Trophoblast cell (in vitro differentiated cells and primary cell): ENCODE results near the gene AKAP6.

Experiments
- DNase-seq, 2 donors: peaks; one replicate each; pipeline ENCODE4 v3.0.0-alpha.2; 2016
- H2AFZ ChIP-seq: 2 replicates; pipeline ENCODE4 v1.6.1; 2013; ENCODE audit warnings: low read length, moderate library complexity, mild to moderate bottlenecking; ENCODE audit not compliant: insufficient read depth, poor library complexity
- H2AK5ac ChIP-seq: 2 replicates; pipeline ENCODE4 v1.6.1; 2013; ENCODE audit warnings: mild to moderate bottlenecking, low read length
- H2BK120ac ChIP-seq: 2 replicates; pipeline ENCODE4 v1.6.1; 2013; ENCODE audit warnings: low read length, mild to moderate bottlenecking, moderate library complexity; ENCODE audit not compliant: insufficient read depth, poor library complexity
- H2BK12ac ChIP-seq: 2 replicates; pipeline ENCODE4 v1.6.1; 2013; ENCODE audit warnings: mild to moderate bottlenecking, low read length, moderate library complexity
- H2BK5ac ChIP-seq: 2 replicates; pipeline ENCODE4 v1.6.1; 2013; ENCODE audit warnings: low read length, low read depth, moderate library complexity, mild to moderate bottlenecking; ENCODE audit not compliant: poor library complexity
- H3K14ac ChIP-seq: 2 replicates; pipeline ENCODE4 v1.6.1; 2013; ENCODE audit warnings: mild to moderate bottlenecking, low read length
- H3K18ac ChIP-seq: 2 replicates; pipeline ENCODE4 v1.6.1; 2013; ENCODE audit warnings: mild to moderate bottlenecking, low read length
- H3K23ac ChIP-seq: 2 replicates; pipeline ENCODE4 v1.6.1; 2013; ENCODE audit warnings: low read length
- H3K27ac ChIP-seq: 2 replicates; pipeline ENCODE4 v1.5.1; 2013; ENCODE audit warnings: low read depth, mild to moderate bottlenecking, inconsistent platforms, low read length, moderate library complexity
- H3K27me3 ChIP-seq: 2 replicates; pipeline ENCODE4 v1.6.1; 2013; ENCODE audit warnings: inconsistent platforms, mild to moderate bottlenecking, low read length, moderate library complexity; ENCODE audit not compliant: insufficient read depth
- H3K36me3 ChIP-seq, 2 experiments: 1 replicate in 1 of 2; 2 replicates in 1 of 2; pipeline ENCODE4 v1.6.1; 2013; ENCODE audit warnings: low read length in 2 of 2, mild to moderate bottlenecking in 2 of 2, moderate library complexity in 1 of 2; ENCODE audit not compliant: insufficient read depth in 2 of 2, control insufficient read depth in 1 of 2
- H3K4ac ChIP-seq: 2 replicates; pipeline ENCODE4 v1.6.1; 2013; ENCODE audit warnings: low read depth, mild to moderate bottlenecking, low read length, moderate library complexity
- H3K4me1 ChIP-seq, 2 experiments: 1 replicate in 1 of 2; 2 replicates in 1 of 2; pipeline ENCODE4 v1.6.1; 2013; ENCODE audit warnings: low read length in 2 of 2, mild to moderate bottlenecking in 2 of 2, moderate library complexity in 1 of 2; ENCODE audit not compliant: insufficient read depth in 2 of 2, control insufficient read depth in 1 of 2
- H3K4me2 ChIP-seq: 2 replicates; pipeline ENCODE4 v1.6.1; 2013; ENCODE audit warnings: inconsistent platforms, mild to moderate bottlenecking, low read length, moderate library complexity
- H3K4me3 ChIP-seq: 2 replicates; pipeline ENCODE4 v1.5.1; 2013; ENCODE audit warnings: mild to moderate bottlenecking, low read depth, low read length, inconsistent platforms
- H3K79me1 ChIP-seq: one replicate; pipeline ENCODE4 v1.6.1; 2013; ENCODE audit warnings: low read length
- H3K79me2 ChIP-seq: 2 replicates; pipeline ENCODE4 v1.6.1; 2013; ENCODE audit warnings: low read length, mild to moderate bottlenecking; ENCODE audit not compliant: control insufficient read depth, insufficient read depth, poor library complexity
- H3K9ac ChIP-seq: 2 replicates; pipeline ENCODE4 v1.6.1; 2013; ENCODE audit warnings: mild to moderate bottlenecking, low read length
- H3K9me3 ChIP-seq: 2 replicates; pipeline ENCODE4 v1.6.1; 2013; ENCODE audit warnings: low read depth, mild to moderate bottlenecking, control low read depth, inconsistent platforms, low read length; ENCODE audit not compliant: insufficient read depth
- H4K12ac ChIP-seq: 2 replicates; pipeline ENCODE4 v1.6.1; 2013; ENCODE audit warnings: low read depth, mild to moderate bottlenecking, low read length, moderate library complexity
- H4K8ac ChIP-seq: 2 replicates; pipeline ENCODE4 v1.6.1; 2013; ENCODE audit warnings: low read depth, mild to moderate bottlenecking, low read length, moderate library complexity
- H4K91ac ChIP-seq: one replicate; pipeline ENCODE4 v1.6.1; 2013; ENCODE audit warnings: low read depth, mild to moderate bottlenecking, low read length, moderate library complexity
- WGBS: extraction: QIAGEN DNeasy Blood & Tissue Kit; methylation state at CpG from one replicate; pipeline ENCODE4 v1.1.7; 2013; ENCODE audit warnings: missing lambda C conversion rate; ENCODE audit not compliant: insufficient read length, insufficient coverage; ENCODE audit errors: extremely low coverage; 5-methylcytosine and 5-hydroxymethylcytosine counted together

AKAP6 gene

GRCh38 chr14:32734261-32734660 is 405.2 kb downstream of the AKAP6 start:
- Histone ChIP-seq H3K4ac (no peak overlapping the region), H3K9ac (no peak overlapping the region), H3K23ac (no peak overlapping the region), H3K27me3 (no peaks in the 10 kb centered on the region), H2AK5ac (no peak overlapping the region), H2AFZ (no peak overlapping the region), H3K4me3 (no peak overlapping the region), H2BK12ac (no peak overlapping the region), H4K8ac (no peak overlapping the region), H3K79me1 (no peaks in the 10 kb centered on the region), H2BK120ac (no peak overlapping the region), H4K91ac (no peak overlapping the region), H2BK5ac (no peak overlapping the region), H3K9me3 (no peaks in the 10 kb centered on the region), H3K79me2 (no peaks in the 10 kb centered on the region), H3K27ac (no peak overlapping the region), H4K12ac (no peak overlapping the region), H3K14ac (no peak overlapping the region), H3K36me3 (no peaks in the 10 kb centered on the region), H3K4me2 (no peak overlapping the region), H3K18ac (no peak overlapping the region), H3K4me1 (no peaks in the 10 kb centered on the region)
- DNase-seq: no peak
- WGBS: no CpG with 5 or more reads among the region's 3 CpGs

GRCh38 chr14:32737621-32738020 is 408.5 kb downstream of the AKAP6 start:
- Histone ChIP-seq H3K4me3 (no peak overlapping the region), H3K4ac (no peak overlapping the region), H2BK5ac (no peak overlapping the region), H3K18ac (no peak overlapping the region), H3K79me1 (no peaks in the 10 kb centered on the region), H3K4me2 (no peak overlapping the region), H3K9me3 (no peaks in the 10 kb centered on the region), H3K4me1 (no peaks in the 10 kb centered on the region), H3K23ac (no peak overlapping the region), H2BK120ac (no peak overlapping the region), H3K27me3 (no peaks in the 10 kb centered on the region), H4K12ac (no peak overlapping the region), H2AK5ac (no peak overlapping the region), H4K8ac (no peak overlapping the region), H3K14ac (no peak overlapping the region), H3K9ac (no peak overlapping the region), H3K27ac (no peak overlapping the region), H3K79me2 (no peaks in the 10 kb centered on the region), H2BK12ac (no peak overlapping the region), H4K91ac (no peak overlapping the region), H2AFZ (no peak overlapping the region), H3K36me3 (no peaks in the 10 kb centered on the region)
- DNase-seq: no peak
- WGBS: no CpG with 5 or more reads among the region's 3 CpGs

GRCh38 chr14:32738206-32738871 is 409.2 kb downstream of the AKAP6 start:
- Histone ChIP-seq H3K79me1 (no peaks in the 10 kb centered on the region), H3K18ac (no peak overlapping the region), H3K9ac (no peak overlapping the region), H3K79me2 (no peaks in the 10 kb centered on the region), H2BK5ac (no peak overlapping the region), H3K4me1 (no peaks in the 10 kb centered on the region), H3K36me3 (no peaks in the 10 kb centered on the region), H4K12ac (no peak overlapping the region), H3K9me3 (no peaks in the 10 kb centered on the region), H2AFZ (no peak overlapping the region), H3K4ac (no peak overlapping the region), H2BK12ac (no peak overlapping the region), H2BK120ac (no peak overlapping the region), H2AK5ac (no peak overlapping the region), H3K4me2 (no peak overlapping the region), H3K27ac (no peak overlapping the region), H3K14ac (no peak overlapping the region), H3K23ac (no peak overlapping the region), H3K4me3 (no peak overlapping the region), H4K8ac (no peak overlapping the region), H3K27me3 (no peaks in the 10 kb centered on the region), H4K91ac (no peak overlapping the region)
- peak in 1 of 2 donors; percentile 42 for DNase-seq
- WGBS: no CpG with 5 or more reads among the region's 5 CpGs

GRCh38 chr14:32744811-32745445 is 415.8 kb downstream of the AKAP6 start:
- no peak overlapping the region for H3K23ac ChIP-seq
- WGBS: no CpG with 5 or more reads among the region's 2 CpGs
- no peaks in the 10 kb centered on the region for H3K4me1 ChIP-seq
- H3K36me3 ChIP-seq: no peaks in the 10 kb centered on the region
- no peak overlapping the region for H2BK120ac ChIP-seq
- H3K9me3 ChIP-seq: no peaks in the 10 kb centered on the region
- H3K18ac ChIP-seq: no peak overlapping the region
- H2AFZ ChIP-seq: no peak overlapping the region
- H3K4me2 ChIP-seq: no peak overlapping the region
- H2BK5ac ChIP-seq: no peak overlapping the region
- H3K9ac ChIP-seq: no peak overlapping the region
- no peak overlapping the region for H3K27ac ChIP-seq
- H2AK5ac ChIP-seq: no peak overlapping the region
- H3K4me3 ChIP-seq: no peak overlapping the region
- peak in 1 of 2 donors; percentile 92 for DNase-seq
- H3K4ac ChIP-seq: no peak overlapping the region
- H4K8ac ChIP-seq: no peak overlapping the region
- no peak overlapping the region for H4K12ac ChIP-seq
- H3K27me3 ChIP-seq: no peaks in the 10 kb centered on the region
- no peaks in the 10 kb centered on the region for H3K79me1 ChIP-seq
- H2BK12ac ChIP-seq: no peak overlapping the region
- H4K91ac ChIP-seq: no peak overlapping the region
- H3K79me2 ChIP-seq: no peaks in the 10 kb centered on the region
- H3K14ac ChIP-seq: no peak overlapping the region
